GM13977 (cell line): ENCODE data around the gene TPSAB1.

ENCODE experiments used
- DNase-seq: peaks from one replicate; pipeline ENCODE4 v3.0.0; 2012; ENCODE audit warnings: low spot score
- in situ Hi-C: fragments of 300-500 bp; cut with MboI; formaldehyde crosslinking; loops from one replicate; pipeline ENCODE4 v1.12.0; 2022; ENCODE audit warnings: low sequenced_read_pairs, low pct_unique_long_range_greater_than_20kb, mixed read lengths, inconsistent platforms; ENCODE audit not compliant: unreplicated experiment
- TF ChIP-seq, protein P1 (sequence below): IDR thresholded peaks from 2 replicates; pipeline ENCODE4 v1.5.1; 2012; ENCODE audit warnings: mild to moderate bottlenecking, control low read depth; ENCODE audit not compliant: insufficient read depth; ENCODE audit errors: extremely low read depth, missing control alignments

The TPSAB1 gene

DNA sequence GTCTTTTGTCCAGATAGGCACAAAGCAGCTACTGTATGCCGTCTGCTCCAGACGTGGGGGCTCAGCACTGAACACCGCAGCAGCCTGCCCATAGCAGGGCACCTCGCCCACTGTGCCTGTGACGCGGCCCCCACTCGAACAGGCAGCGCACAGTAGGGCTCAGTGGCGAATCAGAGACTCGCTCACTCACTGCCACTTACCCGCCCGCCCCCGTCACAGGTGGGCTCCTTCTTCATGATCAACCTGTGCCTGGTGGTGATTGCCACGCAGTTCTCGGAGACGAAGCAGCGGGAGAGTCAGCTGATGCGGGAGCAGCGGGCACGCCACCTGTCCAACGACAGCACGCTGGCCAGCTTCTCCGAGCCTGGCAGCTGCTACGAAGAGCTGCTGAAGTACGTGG is 39.1 kb upstream of the TPSAB1 start:
- TF ChIP-seq, protein P1, sequence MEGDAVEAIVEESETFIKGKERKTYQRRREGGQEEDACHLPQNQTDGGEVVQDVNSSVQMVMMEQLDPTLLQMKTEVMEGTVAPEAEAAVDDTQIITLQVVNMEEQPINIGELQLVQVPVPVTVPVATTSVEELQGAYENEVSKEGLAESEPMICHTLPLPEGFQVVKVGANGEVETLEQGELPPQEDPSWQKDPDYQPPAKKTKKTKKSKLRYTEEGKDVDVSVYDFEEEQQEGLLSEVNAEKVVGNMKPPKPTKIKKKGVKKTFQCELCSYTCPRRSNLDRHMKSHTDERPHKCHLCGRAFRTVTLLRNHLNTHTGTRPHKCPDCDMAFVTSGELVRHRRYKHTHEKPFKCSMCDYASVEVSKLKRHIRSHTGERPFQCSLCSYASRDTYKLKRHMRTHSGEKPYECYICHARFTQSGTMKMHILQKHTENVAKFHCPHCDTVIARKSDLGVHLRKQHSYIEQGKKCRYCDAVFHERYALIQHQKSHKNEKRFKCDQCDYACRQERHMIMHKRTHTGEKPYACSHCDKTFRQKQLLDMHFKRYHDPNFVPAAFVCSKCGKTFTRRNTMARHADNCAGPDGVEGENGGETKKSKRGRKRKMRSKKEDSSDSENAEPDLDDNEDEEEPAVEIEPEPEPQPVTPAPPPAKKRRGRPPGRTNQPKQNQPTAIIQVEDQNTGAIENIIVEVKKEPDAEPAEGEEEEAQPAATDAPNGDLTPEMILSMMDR = no peak
- DNase-seq = no peak
- in situ Hi-C loops = no loop called here

DNA sequence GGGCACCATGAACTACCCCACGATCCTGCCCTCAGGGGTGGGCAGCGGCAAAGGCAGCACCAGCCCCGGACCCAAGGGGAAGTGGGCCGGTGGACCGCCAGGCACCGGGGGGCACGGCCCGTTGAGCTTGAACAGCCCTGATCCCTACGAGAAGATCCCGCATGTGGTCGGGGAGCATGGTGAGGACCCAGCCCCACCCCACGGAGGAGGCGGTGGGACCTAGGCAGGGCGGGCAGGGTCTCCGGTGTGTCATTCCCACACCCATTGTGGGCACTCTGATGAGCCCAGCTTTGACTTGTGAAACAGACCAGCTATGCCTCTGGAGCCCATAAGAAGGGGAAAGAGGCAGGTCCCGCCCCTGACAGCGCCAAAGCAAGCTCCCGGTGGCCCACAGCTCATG is 38.2 kb upstream of the TPSAB1 start:
- no peak for DNase-seq
- TF ChIP-seq, protein P1 = no peak
- in situ Hi-C loops = no loop called here

DNA sequence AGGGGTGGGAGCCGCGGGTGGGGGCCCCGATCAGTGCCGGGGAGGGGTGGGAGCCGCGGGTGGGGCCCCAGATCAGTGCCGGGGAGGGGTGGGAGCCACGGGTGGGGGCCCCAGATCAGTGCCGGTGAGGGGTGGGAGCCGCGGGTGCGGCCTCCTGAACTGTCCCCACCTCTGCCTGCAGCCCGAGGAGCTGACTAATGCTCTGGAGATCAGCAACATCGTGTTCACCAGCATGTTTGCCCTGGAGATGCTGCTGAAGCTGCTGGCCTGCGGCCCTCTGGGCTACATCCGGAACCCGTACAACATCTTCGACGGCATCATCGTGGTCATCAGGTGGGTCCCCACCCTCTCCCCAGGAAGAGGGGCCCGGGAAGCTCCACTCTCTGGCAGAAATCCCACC is 35.6 kb upstream of the TPSAB1 start:
- TF ChIP-seq, protein P1 = no peak

DNA sequence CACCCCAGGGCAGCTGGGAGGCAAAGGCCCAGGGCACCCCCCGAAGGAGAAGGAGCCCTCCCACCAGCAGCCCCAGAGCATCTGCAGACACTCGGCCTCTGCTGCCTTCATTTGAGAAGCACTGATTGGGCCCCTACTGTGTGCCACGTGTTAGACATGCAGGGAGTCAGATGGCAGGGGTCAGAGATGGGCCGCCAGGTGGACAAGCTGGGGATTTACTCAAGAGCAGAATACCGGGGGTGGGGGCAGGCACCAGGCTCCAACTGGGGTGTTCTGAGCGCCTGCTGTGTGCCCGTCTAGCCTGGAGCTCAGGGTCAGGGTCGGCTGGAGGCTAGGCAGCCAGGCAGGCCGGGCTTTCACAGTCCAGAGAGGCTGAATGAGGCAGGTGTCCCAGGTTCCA is 34.2 kb upstream of the TPSAB1 start:
- in situ Hi-C loops = no loop called here
- no peak for DNase-seq
- TF ChIP-seq, protein P1 = no peak

More for the DNA sequence above, 35.6 kb upstream of the TPSAB1 start:
- in situ Hi-C loops = no loop called here
- DNase-seq = no peak

DNA sequence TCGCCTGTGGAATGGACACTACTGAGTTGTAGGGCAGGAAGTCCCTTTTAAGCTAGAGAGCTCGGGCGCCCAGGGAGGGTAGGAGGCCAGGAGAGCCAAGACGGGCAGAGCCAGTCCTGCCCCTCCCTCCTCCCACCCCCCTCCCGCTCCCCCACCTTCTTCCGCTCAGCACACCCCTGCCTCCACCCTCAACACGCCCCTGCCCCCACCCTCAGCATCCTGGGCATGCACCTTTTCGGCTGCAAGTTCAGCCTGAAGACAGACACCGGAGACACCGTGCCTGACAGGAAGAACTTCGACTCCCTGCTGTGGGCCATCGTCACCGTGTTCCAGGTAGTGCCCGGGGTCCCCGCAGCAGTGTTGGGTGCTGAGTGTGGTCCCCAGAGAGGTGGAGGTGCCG is 33.7 kb upstream of the TPSAB1 start:
- DNase-seq = no peak
- in situ Hi-C loops = no loop called here
- TF ChIP-seq, protein P1 = no peak

DNA sequence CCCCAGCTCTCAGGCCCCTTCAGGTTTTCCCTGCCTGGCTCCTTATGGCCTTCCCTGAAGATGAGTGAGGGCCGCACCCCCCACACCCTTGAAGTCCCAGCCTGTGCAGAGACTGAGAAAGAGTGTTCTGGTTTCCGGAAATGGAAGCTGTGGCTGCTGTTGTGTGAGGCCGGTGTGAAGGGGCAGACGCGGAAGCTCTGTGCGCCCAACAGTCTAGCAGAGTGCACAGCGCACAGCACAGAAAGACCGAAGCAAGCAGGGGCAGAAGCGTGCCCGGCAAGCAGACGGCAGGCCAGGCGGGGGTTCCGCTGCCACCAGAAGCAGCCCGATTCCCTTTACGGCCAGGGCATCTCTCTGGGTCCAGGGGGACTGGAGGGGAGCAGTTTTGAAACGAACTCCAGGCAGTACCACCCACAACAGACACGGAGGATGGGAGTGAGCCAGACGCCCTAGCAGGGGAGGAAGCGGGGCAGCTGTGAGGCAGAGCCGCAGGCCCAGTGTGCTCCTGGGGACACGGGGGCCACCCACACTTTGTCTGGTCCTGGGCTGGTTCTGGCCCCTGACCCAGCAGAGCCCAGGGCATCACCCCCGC is 32.2 kb upstream of the TPSAB1 start:
- TF ChIP-seq, protein P1 = no peak
- DNase-seq = no peak
- in situ Hi-C loops = no loop called here
